GM19468 (cell line): ENCODE results near the gene LSM14A.
"Not testable (repeated sequence)": the region's sequence is repeated elsewhere in the genome, so short reads cannot be mapped to it uniquely, and the experiment has no call there.

Experiments
- ATAC-seq: cut with Tn5 transposase; IDR thresholded peaks from one replicate; pipeline ENCODE4 v1.9.1; 2021; ENCODE audit warnings: mild to moderate bottlenecking, moderate library complexity, moderate number of reproducible peaks; ENCODE audit not compliant: unreplicated experiment; ENCODE audit errors: extremely low read depth

LSM14A gene

DNA sequence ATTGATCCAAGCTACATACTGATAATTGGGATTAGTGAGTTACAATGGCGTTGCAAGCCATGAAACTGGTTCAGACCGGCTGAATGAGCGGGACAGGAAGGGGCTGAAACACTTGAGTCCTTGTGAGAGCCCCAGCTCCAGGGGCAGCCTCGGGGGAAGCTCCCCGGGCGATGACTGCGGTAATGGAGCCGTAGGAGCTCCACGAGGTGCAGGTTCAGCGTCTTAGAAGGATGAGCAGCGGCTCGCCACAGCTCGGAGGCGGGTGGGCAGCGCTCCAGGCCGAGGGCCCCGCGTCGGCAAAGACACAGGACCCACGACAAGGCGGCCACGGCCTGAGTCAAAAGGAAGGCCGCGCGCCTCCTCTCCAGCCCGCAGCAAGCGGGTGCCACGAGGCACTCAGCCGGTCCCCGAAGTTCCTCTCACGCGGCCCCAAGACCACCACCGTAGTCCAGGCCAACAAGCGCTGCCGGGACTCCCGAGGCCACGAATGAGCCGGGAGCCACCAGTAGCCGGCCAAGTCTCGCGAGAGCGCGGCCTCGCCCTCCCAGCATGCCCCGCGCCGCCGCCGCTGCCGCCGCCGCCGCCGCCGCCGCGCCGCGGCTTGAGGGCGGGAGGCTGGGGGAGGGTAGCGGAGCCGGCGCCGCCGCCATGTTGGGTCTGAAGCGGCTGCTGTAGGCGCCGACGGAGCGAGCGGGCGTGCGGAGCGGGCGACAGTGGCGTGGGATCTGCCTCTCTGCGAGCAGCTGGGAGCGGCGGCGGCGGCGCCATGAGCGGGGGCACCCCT is at the start of gene LSM14A:
LSM14A (plus strand) TSS at position 628 of the 784 bp plus-strand sequence; CDS start at position 767, 139 bp downstream.
- peak; percentile 48 for ATAC-seq

DNA sequence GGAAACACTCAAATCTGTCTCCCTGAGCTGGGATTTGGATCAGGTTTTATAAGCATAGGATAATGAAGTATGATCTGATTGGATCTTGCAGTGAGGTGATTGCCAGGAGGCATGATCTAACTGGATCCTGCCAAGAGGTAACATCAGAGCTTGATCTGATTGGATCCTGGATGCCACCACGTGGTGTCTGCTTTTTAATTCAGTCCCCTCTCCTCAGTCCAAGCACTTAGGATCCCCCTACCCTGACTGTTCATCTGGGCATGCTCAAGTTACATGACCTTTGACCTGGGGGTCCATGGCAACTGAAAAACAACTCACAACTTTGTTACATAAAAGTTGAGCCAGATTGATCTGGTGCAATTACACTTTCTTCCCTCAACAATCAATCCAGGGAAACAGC is 47.5 kb upstream of the LSM14A start:
- no peak for ATAC-seq

DNA sequence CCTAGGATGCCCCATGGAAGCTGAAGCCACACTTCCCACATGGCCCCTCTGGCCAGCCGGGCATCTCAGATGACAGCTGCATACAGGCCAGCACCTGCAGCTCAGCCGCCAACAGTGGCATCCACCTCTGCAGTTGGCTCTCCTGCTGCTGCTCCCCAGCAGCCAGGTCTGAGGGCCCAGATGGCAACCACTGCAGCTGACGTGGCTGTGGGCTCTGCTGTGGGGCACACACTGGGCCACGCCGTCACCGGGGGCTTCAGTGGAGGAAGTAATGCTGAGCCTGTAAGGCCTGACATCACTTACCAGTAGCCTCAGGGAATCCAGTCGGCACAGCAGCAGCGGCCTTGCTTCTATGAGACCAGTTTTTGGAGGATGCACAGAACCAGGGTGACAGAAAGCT is 45.3 kb upstream of the LSM14A start:
- ATAC-seq: no peak

DNA sequence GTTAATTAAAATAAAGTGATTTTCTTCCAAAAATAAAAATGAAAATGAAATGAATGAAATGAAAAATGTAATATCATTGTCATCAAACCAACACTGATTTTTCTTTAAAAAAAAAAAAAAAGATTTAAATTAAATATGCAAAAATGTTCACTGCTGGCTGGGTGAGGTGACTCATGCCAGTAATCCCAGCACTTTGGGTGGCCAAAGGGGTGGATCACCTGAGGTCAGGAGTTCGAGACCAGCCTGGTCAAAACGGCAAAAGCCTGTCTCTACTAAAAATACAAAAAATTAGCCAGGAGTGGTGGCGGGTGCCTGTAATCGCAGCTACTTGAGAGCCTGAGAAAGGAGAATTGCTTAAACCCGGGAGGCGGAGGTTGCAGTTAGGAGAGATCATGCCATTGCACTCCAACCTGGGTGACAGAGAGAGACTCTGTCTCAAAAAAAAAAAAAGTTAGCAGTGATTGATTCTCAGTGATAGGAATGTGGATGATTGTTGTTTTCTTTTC is 44.6 kb upstream of the LSM14A start:
- no peak for ATAC-seq

DNA sequence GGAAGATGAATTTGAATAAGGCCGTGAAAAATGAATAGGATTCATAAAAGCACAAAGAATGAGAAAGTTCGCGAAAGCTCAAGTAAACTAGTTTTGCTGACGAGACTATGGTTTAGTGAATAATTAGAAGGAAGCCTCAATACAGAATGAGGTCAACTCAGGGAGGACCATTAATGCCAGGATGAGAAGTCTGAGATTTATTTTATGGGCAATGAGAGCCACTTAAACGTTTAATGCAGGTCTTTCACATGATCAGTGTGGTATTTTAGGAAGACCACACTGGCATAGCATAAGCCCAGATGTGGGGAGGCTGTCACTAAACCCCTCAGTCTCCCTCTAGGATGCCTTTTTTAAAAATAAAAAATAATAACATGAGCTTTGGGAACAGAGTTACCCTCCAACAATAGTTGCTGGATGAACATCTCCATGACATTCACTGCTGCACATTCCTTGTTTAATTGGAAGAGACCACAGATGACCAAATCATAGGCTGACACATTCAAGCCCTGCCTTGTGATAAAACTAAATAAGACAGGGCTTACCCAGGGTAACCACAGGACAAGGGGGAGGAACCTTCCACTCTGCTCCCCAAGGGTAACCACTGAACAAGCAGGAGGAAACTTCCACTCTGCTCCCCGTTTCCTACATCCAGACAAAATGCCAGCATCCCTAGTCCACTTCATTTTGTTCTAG is 43.6 kb upstream of the LSM14A start:
- no peak for ATAC-seq

DNA sequence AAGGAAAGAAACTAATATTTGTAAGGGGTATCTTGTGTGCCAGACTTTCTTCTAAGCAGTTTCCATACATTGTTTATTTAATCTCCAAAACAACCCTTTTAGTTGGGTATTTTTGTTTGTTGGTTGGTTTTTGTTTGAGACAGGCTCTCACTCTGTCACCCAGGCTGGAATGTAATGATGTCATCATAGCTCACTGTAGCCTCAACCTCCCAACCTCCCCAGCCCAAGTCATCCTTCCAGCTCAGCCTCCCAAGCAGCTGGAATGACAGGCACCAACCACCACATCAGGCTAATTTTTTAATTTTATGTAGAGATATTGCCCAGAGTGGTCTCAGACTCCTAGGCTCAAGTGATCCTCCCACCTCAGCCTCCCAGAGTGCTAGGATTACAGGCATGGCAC is 41.2 kb upstream of the LSM14A start:
- no peak for ATAC-seq

DNA sequence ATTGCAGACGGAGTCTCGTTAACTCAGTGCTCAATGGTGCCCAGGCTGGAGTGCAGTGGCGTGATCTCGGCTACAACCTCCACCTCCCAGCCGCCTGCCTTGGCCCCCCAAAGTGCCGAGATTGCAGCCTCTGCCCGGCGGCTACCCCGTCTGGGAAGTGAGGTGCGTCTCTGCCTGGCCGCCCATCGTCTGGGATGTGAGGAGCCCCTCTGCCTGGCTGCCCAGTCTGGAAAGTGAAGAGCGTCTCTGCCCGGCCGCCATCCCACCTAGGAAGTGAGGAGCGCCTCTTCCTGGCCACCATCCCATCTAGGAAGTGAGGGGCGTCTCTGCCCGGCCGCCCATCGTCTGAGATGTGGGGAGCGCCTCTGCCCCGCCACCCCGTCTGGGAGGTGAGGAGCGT is 40.2 kb upstream of the LSM14A start:
- ATAC-seq: not testable (repeated sequence)

DNA sequence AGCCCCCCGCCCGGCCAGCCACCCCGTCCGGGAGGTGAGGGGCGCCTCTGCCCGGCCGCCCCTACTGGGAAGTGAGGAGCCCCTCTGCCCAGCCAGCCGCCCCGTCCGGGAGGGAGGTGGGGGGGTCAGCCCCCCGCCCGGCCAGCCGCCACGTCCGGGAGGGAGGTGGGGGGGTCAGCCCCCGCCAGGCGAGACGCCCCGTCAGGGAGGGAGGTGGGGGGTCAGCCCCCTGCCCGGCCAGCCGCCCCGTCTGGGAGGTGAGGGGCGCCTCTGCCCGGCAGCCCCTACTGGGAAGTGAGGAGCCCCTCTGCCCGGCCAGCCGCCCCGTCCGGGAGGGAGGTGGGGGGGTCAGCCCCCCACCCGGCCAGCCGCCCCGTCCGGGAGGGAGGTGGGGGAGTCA is 39.6 kb upstream of the LSM14A start:
- not testable (repeated sequence) for ATAC-seq

DNA sequence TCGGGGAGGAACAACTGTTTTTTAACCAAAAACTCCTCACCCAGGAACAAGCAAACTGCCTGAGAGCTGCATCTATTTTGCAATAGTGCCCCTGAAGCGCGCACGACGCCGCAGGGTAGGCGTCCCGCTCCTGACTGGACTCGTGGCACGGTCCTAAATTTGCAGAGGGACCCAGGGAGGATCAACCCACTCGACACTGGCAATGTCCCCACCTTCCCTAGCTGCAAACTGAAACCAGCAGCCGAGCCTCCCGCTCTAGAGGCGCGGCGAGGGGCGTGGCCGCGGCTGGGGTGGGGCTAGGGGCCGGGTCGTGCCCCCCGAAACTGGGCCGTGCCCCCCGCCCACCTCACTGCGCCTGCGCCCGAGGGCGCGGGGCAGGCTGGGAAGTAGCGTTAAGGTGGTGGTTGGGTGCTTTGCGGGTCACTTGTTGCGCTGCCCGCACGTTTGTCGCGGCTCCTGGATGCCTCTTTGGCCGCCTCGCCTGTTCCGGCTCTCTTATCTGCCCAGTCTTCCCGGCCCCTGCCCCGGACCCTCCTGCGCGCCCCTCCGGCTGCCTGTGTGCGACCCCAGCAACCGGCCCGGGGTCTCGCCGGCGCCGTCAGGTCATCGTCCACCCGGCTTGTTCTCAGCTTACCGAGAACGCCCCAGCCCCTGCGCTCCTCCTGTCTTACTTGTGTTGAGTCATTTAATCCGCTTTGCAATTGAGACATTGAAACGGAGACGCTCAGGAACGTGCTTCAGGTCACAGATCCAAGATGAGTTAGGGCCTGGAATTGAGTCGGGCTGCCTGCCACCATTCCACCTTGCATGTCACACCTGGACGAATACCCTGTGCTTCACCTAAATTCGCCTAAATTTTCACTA is 37.9 kb upstream of the LSM14A start:
- ATAC-seq: peak; percentile 92

DNA sequence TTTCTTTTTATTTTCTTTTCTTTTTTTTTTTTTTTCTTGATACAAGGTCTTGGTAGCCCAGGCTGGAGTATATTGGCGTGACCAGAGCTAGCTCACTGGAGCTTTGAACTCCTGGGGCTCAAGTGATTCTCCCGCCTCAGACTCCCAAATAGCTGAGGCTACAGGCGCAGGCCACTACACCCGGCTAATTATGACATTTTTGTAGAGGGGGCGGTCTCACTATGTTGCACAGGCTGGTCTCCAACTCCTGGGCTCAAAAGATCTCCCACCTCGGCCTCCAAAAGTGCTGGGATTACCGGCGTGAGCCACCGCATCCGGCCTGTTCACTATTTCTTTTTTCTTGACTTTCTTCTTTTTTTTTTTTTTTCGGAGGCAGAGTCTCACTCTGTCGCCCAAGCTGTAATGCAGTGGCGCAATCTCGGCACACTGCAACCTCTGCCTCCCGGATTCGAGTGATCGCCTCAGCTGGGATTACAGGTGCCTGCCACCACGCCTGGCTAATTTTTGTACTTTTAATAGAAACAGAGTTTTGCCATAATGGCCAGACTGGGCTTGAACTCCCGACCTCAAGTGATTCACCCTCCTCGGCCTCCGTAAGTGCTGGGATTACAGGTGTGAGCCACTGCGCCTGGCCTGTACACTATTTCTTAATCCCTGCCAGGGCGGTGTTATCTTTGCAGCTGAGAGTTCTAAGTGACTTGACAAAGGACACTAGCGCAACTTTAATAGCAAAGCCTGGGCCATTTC is 37.1 kb upstream of the LSM14A start:
- ATAC-seq: no peak

DNA sequence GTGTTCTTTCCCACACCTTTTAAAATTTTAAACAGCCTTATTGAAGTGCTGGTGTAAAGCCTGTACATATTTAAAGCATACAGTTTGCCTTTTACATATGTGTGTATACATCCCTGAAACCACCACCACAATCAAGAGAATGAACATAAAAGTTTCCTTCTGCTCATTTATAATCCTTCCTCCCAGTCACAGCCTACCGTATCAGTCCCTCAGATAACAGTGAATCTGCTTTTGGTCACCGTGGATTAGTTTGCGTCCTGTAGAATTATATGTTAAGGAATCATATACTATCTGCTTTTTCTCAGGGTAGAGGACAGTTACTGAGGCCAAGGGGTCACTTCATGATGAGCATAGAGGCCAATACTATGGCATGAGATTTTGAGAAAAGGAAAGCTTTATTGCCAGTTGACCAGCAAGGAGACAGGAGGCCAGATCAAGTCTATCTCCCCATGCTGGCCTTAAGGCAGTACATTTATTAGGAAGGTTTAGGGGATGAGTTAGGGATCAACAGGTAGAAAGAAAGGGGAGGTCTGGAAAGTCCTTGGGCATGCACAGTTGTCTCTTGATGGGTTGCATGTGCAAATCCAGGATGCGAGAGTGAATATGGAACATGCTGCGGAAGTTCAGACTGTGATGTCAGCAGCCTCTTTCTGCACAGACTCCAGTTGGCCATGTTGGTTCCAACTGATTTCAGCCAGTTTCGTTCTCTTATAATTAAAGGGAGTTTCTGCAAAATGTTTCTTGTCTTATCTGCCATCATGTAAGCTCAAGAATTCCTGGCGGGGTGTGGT is 36.3 kb upstream of the LSM14A start:
- ATAC-seq: no peak

DNA sequence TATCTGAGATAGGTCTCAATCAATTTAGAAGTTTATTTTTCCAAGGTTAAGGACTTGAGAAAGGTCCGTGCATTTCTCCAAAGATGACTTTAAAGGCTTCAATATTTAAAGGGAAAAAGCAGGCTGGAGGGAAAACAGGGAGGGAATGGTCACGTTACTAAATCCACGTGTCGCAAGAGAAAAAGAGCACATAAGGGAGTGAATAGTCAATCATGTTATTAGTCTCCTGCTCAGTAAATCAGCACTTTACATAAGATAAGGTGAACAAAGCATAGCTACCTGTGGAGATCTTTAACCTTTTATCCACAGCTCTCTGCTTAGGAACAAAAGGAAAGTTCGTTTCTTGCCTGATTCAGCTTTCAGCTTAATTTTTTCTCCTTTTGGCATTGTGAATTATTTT is 31.3 kb upstream of the LSM14A start:
- no peak for ATAC-seq

DNA sequence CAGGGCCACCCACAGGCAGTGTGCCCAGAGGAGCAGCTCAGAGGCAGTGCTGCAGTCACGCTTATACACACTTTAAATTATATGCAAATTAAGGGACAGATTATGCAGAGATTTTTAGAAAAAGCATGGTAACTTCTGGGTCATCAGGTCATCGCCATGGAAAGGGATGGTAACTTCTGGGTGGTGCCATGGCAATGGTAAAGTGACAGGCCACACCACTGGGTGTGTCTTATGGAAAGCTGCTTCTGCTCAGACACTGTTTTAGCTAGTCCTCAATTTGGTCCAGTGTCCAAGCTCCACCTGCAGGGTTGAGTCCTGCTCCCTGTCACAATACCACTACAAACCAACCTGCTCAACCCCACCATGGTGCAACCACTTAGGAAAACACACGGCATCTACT is 29.9 kb upstream of the LSM14A start:
- ATAC-seq: no peak

DNA sequence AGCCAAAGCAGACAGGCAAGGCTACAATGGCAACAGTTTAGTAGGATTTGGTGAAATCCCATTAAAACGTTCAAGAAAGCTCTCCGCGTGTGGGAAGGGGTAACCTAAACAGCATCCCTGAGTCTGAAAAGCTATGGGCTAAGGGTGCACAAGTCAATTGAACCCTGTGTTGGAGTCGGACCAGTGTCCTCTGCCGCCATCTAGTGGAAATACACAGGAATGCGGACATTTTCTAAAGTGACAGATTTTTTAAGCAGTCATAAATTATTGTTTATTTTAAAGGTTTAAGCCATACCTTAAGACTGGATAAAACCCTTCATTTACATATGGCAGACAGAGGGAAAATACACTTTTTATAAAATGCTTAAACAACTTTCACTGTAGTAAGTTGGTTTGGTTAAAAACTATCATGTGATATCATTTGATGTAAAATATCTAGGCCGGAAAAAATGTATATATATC is 26.5 kb upstream of the LSM14A start:
- ATAC-seq: no peak

DNA sequence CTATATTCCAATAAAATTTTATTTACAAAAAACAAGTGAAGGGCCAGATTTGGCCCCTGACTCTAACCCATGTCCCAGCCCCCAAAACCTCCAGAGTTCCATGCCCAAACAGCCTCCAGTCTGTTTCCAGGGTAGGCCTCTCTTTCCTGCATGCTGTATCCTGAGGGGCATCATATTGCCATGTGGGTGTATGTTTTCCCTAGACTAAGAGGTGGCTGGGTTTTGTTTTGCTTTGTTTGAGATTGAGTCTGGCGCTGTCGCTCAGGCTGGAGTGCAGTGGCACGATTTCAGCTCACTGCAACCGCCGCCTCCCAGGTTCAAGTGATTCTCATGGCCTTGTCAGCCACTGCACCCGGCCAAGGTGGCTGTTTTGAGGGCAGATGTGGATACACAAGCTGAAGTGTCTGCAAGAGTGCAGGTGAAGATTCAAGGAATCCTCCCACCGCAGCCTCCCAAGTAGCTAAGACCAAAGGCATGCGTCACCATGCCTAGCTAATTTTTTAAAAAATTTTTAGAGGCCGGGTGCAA is 23.6 kb upstream of the LSM14A start:
- ATAC-seq: no peak

DNA sequence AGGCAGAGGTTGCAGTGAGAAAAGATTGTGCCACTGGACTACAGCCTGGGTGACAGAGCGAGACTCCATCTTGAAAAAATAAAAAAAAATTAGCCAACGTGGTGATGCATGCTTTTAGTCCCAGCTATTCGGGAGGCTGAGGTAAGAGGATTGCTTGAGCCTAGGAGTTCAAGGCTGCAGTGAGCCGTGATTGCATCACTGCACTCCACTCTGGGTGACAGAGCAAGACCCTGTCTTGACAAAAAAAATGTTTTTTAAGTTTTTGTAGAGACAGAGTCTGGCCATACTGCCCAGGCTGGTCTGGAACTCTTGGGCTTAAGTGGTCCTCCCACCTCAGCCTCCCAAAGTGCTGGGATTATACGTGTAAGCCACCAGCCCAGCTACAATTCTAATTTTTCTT is 22.4 kb upstream of the LSM14A start:
- ATAC-seq: no peak

DNA sequence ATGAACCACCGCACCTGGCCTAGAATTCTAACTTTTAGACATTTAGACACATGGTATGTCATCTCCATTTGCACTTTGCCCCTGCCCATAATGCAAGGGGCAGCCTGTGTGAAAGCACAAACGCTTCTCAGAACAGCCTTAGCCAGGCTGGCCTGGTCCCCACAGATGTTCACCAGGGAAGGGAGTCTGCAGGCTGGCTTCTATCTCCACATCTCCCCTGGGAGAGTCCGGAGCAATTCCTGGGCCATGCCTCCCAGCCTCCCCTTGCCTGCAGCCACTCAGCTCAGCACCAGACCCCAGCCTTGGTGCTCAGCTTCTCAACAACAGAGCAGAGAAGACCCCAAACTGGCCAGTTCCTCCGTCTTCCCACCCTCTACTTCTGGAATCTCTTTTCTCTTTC is 21.7 kb upstream of the LSM14A start:
- ATAC-seq: no peak

DNA sequence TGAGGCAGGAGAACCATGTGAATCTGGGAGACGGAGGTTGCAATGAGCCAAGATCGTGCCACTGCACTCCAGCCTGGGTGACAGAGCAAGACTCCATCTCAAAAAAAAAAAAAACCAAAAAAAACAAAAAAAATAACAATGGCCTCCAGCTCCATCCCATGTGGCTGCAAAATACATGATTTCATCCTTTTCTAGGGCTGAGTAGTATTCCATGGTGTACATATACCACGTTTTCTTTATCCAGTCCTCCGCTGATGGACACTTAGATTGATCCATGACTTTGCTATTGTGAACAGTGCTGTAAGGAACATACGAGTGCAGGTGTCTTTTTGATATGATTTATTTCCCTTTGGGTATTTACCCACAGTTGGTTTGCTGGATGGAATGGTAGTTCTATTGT is 20.9 kb upstream of the LSM14A start:
- no peak for ATAC-seq

DNA sequence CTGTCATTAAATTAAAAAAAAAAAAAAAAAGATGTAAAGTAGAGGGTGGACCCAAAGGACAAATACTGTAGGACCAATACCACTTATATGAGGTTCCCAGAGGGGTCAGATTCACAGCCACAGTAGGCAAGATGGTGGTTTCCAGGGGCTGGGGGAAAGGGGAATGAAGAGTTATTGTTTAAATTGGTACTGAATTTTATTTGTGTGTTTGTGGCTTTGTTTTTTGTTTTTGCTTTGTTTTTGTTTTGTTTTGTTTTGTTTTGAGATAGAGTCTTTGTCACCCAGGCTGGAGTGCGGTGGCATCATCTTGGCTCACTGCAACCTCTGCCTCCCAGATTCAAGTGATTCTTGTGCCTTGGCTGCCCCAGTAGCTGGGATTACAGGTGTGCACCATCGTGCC is 17.9 kb upstream of the LSM14A start:
- no peak for ATAC-seq
